Loucy (cell line): Measurements from ENCODE around the gene ASTL.

Source experiments
- H2AFZ ChIP-seq: fragments of 200-600 bp; sonication (generic); 2 replicates; pipeline ENCODE4 v1.6.0; 2016; ENCODE audit warnings: antibody characterized with exemption, mild to moderate bottlenecking, low read length, moderate library complexity
- H3F3A ChIP-seq: fragments of 200-600 bp; 2 replicates; pipeline ENCODE4 v1.6.0; 2016; ENCODE audit warnings: antibody characterized with exemption, low read depth, mild to moderate bottlenecking
- H3K27me3 ChIP-seq: fragments of 200-600 bp; sonication (generic); 2 replicates; pipeline ENCODE4 v1.6.1; 2014; ENCODE audit warnings: low read length, mild to moderate bottlenecking; ENCODE audit not compliant: insufficient read depth, poor library complexity, severe bottlenecking
- H3K36me3 ChIP-seq: fragments of 200-600 bp; sonication (generic); 2 replicates; pipeline ENCODE4 v1.6.1; 2016; ENCODE audit warnings: low read length; ENCODE audit not compliant: insufficient read depth
- H3K4me1 ChIP-seq: fragments of 200-600 bp; sonication (generic); 2 replicates; pipeline ENCODE4 v1.5.1; 2014; ENCODE audit warnings: low read length, mild to moderate bottlenecking; ENCODE audit not compliant: insufficient read depth, poor library complexity, severe bottlenecking
- H3K4me2 ChIP-seq: fragments of 200-600 bp; sonication (generic); 2 replicates; pipeline ENCODE4 v1.6.0; 2014; ENCODE audit warnings: antibody characterized with exemption, low read length, low read depth, mild to moderate bottlenecking; ENCODE audit not compliant: poor library complexity, severe bottlenecking
- H3K4me3 ChIP-seq: fragments of 200-600 bp; sonication (generic); 2 replicates; pipeline ENCODE4 v1.5.1; 2014; ENCODE audit warnings: low read length, mild to moderate bottlenecking, mixed read lengths; ENCODE audit not compliant: poor library complexity, severe bottlenecking
- H3K79me2 ChIP-seq: fragments of 200-600 bp; sonication (generic); 2 replicates; pipeline ENCODE4 v1.6.1; 2014; ENCODE audit warnings: low read length; ENCODE audit not compliant: insufficient read depth
- H3K9ac ChIP-seq: fragments of 200-600 bp; sonication (generic); 2 replicates; pipeline ENCODE4 v1.6.0; 2014; ENCODE audit warnings: mild to moderate bottlenecking, low read depth, low read length, moderate library complexity; ENCODE audit not compliant: poor library complexity, severe bottlenecking
- H3K9me2 ChIP-seq: fragments of 200-600 bp; sonication (generic); replicated peaks from 2 replicates; pipeline ENCODE4 v1.6.1; 2016; ENCODE audit warnings: low read depth, low read length, mixed read lengths
- H3K9me3 ChIP-seq: fragments of 200-600 bp; sonication (generic); 2 replicates; pipeline ENCODE4 v1.6.1; 2014; ENCODE audit warnings: mild to moderate bottlenecking, antibody characterized with exemption, low read length, low read depth; ENCODE audit not compliant: insufficient read depth
- H4K20me1 ChIP-seq: fragments of 200-600 bp; sonication (generic); 2 replicates; pipeline ENCODE4 v1.6.0; 2014; ENCODE audit warnings: antibody characterized with exemption, low read length, mild to moderate bottlenecking; ENCODE audit not compliant: insufficient read depth, poor library complexity, severe bottlenecking
- EZH2phosphoT487 ChIP-seq: fragments of 200-600 bp; IDR thresholded peaks from 2 replicates; pipeline ENCODE4 v1.6.1; 2018; ENCODE audit warnings: antibody characterized with exemption, mild to moderate bottlenecking, moderate library complexity, borderline replicate concordance
- TF ChIP-seq, protein P1 (sequence below): fragments of 200-600 bp; sonication (generic); conservative IDR thresholded peaks from 2 replicates; pipeline ENCODE4 v1.5.1; 2014; ENCODE audit warnings: mild to moderate bottlenecking, antibody characterized with exemption, low read length

Gene ASTL

DNA sequence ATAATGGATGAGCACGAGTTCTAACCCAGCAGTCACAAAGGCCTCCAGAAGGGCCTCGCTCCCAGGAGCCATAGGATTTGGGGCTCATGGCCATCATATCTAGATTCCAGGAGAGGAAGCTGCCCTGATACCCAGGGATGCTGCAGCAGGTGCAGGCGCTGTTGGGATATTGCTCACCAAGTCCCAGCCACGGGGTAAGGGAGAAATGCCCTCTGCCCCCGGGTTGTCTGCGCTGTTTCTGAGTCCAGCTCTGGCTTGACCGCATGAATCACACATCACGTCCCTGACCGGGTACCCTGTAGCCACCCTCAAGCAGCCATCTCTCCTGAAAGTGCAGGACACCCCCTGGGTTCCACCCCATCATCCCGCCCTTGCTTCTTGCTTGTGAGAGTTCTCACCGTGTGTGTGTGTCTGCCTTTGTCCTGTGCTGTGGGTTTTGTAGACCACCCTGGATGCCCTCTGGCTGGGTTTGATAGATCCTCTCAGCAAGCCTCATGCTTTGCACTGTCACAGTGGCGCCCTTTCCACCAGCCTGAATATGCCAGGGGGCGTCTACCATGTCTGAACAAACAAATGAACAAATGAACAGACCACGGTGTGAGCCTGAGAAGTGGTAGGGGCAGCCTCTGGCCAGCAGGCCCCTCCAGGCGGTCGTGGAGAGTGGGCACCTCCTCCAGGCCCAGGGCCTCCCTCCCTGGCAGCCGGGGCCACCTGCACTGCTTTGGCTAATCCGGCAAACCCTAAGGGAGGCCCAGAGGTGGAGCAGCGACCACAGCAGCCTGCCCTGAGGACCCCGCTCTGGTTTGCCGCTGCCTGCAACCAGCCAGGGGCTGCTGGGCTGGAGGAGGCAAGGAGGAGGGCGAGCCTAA lies 54.1 kb downstream of the ASTL start:
- Histone ChIP-seq H3K4me1 (no peaks in the 10 kb centered on the region), H3K4me3 (no peak overlapping the region), H3K4me2 (no peak overlapping the region), H3K9me2 (no peaks in the 10 kb centered on the region), H3K79me2 (no peaks in the 10 kb centered on the region), H3F3A (no peaks in the 10 kb centered on the region), H3K9ac (no peak overlapping the region), H3K9me3 (no peaks in the 10 kb centered on the region), H3K27me3 (no peaks in the 10 kb centered on the region), H4K20me1 (no peaks in the 10 kb centered on the region), H2AFZ (no peak overlapping the region), H3K36me3 (no peaks in the 10 kb centered on the region)
- TF ChIP-seq, protein P1, sequence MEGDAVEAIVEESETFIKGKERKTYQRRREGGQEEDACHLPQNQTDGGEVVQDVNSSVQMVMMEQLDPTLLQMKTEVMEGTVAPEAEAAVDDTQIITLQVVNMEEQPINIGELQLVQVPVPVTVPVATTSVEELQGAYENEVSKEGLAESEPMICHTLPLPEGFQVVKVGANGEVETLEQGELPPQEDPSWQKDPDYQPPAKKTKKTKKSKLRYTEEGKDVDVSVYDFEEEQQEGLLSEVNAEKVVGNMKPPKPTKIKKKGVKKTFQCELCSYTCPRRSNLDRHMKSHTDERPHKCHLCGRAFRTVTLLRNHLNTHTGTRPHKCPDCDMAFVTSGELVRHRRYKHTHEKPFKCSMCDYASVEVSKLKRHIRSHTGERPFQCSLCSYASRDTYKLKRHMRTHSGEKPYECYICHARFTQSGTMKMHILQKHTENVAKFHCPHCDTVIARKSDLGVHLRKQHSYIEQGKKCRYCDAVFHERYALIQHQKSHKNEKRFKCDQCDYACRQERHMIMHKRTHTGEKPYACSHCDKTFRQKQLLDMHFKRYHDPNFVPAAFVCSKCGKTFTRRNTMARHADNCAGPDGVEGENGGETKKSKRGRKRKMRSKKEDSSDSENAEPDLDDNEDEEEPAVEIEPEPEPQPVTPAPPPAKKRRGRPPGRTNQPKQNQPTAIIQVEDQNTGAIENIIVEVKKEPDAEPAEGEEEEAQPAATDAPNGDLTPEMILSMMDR: no peak
- TF ChIP-seq EZH2phosphoT487: no peak

DNA sequence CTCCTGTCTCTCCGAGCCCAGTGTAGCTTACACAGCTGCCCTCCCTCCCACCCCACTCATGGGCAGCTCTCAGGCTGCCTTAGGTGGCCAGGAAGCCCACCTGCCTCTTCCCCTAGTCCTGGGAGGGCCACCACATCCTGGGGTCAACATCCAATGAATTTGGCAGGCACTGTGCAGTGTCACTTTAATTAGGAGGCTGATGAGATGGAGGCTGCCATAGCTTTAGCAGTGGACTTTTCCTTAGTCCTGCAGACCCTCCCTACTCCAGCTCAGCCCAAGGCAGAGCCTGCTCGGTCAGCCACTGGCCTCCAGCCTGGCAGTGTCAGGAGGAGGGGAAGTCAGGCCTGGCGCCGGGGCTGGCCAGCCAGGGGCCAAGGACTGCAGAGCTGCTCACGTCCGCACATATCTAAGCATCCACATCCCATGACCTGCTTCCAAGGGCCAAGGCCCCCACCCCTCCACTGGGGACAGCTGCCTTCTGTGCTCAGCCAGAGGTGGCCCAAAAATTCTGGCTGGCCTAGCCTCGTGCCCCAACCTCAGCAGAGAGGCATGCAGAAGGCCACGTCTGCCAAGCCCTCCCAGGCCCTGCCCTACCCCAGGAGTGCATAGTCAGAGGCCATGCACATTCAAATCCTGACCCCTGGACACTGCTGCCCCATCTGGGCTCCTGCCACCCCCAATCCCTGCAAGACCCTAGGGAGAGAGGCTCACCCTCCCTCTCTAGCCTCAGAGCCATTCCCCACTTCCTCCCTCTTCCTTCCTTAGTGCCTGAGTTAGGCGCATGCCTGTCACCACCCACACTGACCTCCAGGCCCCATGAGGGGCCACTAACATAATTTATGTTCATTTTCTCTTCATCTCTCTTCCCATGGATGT lies 55.0 kb downstream of the ASTL start:
- Histone ChIP-seq H2AFZ (no peak overlapping the region), H3K4me1 (no peaks in the 10 kb centered on the region), H3F3A (no peaks in the 10 kb centered on the region), H3K4me3 (no peak overlapping the region), H3K79me2 (no peaks in the 10 kb centered on the region), H4K20me1 (no peaks in the 10 kb centered on the region), H3K9ac (no peak overlapping the region), H3K36me3 (no peaks in the 10 kb centered on the region), H3K27me3 (no peaks in the 10 kb centered on the region), H3K9me3 (no peaks in the 10 kb centered on the region), H3K4me2 (no peak overlapping the region), H3K9me2 (no peaks in the 10 kb centered on the region)
- no peak for TF ChIP-seq EZH2phosphoT487
- TF ChIP-seq, protein P1: no peak

DNA sequence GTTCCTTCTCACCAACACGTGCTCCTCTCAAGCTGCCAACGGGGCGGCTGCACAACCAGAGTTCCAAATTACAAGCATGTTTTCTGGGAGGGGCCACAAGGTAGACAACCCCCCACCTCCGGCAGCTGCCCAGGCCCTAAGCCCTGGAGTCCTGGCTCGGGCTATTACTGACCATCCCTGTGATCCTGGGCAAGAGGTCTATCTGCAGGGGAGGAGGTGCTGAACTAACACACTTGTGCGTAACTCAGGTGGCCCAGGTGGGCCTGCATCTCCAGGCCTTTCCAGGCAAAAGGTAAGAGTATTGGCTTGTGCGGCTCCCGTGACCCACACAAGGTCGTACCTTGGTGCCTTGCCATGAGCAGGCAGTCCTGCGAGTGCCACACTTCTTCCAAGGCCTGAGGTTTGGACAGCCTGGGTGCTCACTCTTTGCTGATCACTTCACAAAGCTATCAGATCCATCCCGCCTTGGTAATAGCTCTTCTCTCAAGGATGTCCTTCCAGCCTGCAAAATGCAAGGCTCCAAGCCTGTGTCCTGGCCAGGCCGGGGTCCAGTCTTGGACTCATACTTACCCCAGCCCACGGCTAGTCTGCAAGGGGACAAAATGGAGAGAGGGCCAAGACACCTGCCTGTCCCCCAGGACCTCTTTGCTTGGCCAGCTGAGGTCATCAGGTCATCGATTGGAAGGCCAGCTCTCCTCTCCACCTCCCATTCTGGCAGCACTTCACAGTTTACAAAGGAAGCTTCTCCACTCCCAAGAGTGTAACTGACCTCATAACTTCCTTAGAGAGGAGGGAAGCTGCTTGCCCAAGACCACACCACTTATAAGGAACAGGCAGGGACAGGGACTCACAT lies 55.9 kb downstream of the ASTL start:
- no peak overlapping the region for H3K4me3 ChIP-seq
- no peak overlapping the region for H3K9ac ChIP-seq
- no peaks in the 10 kb centered on the region for H3K27me3 ChIP-seq
- no peaks in the 10 kb centered on the region for H3K9me3 ChIP-seq
- no peak overlapping the region for H2AFZ ChIP-seq
- H3K79me2 ChIP-seq: no peaks in the 10 kb centered on the region
- no peaks in the 10 kb centered on the region for H3K4me1 ChIP-seq
- no peaks in the 10 kb centered on the region for H3F3A ChIP-seq
- no peaks in the 10 kb centered on the region for H3K36me3 ChIP-seq
- no peaks in the 10 kb centered on the region for H4K20me1 ChIP-seq
- TF ChIP-seq, protein P1: no peak
- TF ChIP-seq EZH2phosphoT487: no peak
- no peaks in the 10 kb centered on the region for H3K9me2 ChIP-seq
- no peak overlapping the region for H3K4me2 ChIP-seq
